GM19023 (cell line): Measurements from ENCODE around the gene FSIP1.

ENCODE experiments used
- ATAC-seq: cut with Tn5 transposase; IDR thresholded peaks from one replicate; pipeline ENCODE4 v1.9.1; 2021; ENCODE audit warnings: mild to moderate bottlenecking, moderate library complexity; ENCODE audit not compliant: unreplicated experiment

FSIP1 gene

DNA sequence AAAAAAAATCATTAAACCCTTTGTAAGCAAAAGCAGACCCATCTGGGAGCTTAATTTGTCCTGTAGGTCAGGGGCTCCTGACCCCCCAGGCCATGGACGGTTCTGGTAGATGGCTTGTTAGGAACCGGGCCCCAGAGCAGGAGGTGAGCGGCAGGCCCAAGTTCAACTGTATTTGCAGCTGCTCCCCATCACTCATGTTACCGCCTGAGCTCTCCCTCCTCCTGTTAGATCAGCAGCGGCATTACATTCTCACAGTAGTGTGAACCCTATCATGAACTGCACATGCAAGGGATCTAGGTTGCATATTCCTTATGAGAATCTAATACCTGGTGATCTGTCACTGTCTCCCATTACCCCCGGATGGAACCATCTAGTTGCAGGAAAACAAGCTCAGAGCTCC, 60.7 kb downstream of the FSIP1 start:
- ATAC-seq = no peak

GRCh38 chr15:39720621-39721611, 61.7 kb downstream of the FSIP1 start:
- ATAC-seq = no peak

DNA sequence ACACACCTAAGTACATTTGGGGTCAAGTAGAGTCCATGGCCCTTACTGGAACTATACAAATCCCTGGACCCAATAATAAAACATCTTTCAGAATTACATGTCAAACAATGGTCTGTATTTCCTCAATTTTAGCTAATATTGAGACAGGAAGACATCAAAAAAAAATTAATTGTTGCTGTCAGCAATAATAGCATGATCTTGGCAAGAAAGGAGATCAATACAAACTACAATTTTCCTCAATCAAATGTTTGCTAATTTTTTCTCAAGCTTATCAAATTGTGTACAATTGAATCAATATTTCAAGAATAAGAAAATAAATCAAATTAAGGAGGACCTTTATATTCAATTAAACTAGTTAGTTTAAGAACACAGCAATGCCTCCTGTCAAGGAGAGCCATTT, 62.6 kb downstream of the FSIP1 start:
- no peak for ATAC-seq

DNA sequence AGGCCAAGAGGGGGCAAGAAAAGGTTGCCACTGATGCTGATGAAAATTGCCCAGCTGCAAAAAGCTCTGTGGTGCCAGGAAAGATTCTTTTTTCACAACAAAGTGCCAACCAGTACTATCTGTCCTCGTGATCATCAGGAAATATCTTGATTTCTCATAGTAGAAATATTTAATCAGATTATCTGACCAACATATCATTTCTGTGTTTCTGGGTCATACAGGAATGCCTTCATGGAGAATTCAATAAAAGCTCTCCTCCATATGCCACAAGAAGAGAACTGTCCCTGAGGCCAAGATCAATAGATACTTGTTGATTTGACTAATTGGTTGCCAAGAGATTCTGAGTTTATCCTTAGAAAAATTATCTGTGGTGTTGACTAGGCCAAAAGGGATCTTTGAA, 63.5 kb downstream of the FSIP1 start:
- ATAC-seq = no peak

GRCh38 chr15:39717134-39717533, 65.5 kb downstream of the FSIP1 start:
- ATAC-seq = no peak

- ATAC-seq = no peak
Observed at GRCh38 chr15:39714251-39714650, 68.4 kb downstream of the FSIP1 start.

DNA sequence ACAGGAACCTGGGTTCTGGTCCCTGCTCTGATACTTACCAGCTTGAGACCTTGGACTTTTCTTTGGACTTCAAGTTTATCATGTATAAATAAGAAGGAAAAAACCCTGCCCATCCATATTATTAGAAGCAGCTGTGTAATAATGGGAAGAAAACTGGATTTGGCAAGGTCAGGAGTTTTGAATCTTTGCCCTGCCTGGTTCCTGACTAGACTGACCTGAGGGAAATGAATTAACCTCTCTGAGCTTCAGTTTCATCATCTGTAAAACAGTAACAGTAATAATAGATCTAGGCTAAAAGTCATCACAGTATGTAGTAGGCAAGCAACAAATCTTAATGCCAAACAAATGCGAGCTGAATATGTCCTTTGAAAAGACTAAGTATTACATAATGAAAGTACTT, 68.8 kb downstream of the FSIP1 start:
- ATAC-seq = no peak

DNA sequence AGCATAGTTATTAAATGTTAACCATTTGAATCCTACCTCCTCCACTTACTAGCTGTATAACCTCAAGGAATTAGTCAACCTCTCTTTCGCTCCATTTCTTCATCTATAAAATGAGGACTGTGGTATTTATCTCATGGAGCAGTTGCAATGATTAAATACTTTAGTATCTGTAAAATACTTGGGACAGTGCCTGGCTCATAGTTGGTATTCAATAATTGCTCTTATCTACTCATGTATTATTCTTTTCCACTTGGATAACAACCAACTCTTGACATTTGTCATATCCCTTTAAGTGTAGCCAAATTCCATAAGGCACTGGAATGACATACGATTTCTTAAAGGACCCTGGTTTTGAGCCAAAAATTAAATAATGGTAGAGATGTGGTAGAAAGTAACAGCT, 72.0 kb downstream of the FSIP1 start:
- no peak for ATAC-seq

DNA sequence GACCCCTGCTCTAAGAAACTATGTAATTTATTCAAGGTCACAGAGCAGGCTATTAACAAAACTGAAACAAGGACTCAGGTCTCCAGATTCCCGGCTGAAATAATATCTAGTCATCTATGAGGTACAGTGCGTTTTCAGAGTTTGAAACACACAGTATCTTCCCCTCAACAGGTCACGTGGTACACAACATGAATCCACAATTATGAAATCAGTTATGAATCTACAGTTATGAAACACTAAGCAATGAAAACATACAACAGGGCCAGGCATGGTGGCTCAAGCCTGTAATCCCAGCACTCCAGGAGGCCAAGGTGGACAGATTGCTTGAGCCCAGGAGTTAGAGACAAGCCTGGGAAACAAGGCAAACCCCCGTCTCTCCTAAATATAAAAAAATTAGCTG, 72.7 kb downstream of the FSIP1 start:
- no peak for ATAC-seq

DNA sequence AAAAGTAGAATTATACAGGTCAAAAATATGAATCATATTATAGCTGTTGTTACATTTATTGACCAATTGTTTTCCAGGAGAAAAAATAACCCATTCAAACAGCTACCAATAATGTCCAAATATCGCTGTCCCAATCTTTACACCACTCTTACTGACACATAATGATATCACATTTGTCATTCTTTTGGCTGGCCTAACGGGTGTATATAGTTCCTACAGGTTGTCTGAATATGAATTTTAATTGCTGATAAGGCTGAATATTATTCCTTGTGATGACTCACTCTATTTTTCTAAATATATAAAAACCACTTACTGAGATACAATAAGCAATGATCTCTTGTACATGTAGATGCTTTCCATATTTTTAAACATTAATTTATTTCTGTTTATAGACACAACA, 76.4 kb downstream of the FSIP1 start:
- no peak for ATAC-seq

DNA sequence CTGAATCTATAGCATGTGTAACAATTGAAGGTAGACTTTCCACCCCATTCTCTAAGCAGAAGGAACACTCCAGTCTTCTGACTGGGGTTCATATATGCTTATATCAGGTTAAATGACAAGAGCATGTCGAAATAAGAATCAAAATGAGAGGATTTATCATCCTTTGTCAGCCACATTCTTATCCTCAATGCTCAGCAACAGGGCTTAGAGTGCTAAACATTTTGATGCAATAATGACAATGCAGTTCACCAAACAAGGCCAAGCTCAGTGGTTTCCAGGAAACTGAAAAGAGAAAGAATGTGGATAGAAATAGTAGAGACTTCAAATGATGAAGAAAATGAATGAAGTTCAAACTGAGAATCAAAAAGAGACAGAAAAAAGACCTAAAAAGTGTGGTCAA, 78.0 kb downstream of the FSIP1 start:
- no peak for ATAC-seq

DNA sequence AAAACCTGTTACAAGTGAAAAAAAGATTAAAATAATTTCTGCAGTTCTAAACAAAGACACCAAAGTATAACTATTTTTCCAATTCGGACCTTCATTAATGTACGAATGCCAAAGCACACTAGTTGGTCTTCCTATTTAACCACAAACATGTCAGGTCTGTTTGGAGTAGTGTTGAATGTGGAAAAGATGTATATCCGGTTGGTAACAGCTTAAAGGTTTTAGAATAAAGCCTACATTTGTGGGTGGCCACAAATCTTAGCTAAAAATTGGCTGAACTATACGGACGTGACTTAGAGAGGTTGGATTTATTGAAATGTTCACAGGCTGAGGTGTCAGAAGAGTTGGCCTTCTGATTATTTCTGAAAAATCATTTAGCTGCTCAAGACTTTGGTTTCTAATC, 78.4 kb downstream of the FSIP1 start:
- ATAC-seq = no peak

DNA sequence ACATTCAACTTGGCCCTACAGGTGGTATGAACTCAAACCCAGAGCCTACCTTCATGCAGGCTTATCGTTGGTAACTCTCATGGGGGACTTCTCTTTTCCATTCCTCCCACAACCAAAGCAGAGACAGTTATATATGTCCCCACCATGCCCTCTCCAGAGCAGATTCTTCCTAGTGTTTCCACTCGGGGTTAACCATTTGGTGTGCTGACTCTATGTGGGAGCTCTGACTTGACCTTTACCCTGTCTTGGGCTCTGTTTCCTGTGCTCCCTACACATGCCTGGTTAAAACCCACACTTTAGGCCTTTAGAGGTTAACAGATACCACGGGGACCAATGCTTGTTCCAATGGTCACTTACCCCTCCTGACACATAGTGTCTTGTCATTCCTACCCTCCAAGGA, 80.7 kb downstream of the FSIP1 start:
- ATAC-seq = no peak

- no peak for ATAC-seq
Observed at GRCh38 chr15:39700375-39700700, 82.3 kb downstream of the FSIP1 start.

DNA sequence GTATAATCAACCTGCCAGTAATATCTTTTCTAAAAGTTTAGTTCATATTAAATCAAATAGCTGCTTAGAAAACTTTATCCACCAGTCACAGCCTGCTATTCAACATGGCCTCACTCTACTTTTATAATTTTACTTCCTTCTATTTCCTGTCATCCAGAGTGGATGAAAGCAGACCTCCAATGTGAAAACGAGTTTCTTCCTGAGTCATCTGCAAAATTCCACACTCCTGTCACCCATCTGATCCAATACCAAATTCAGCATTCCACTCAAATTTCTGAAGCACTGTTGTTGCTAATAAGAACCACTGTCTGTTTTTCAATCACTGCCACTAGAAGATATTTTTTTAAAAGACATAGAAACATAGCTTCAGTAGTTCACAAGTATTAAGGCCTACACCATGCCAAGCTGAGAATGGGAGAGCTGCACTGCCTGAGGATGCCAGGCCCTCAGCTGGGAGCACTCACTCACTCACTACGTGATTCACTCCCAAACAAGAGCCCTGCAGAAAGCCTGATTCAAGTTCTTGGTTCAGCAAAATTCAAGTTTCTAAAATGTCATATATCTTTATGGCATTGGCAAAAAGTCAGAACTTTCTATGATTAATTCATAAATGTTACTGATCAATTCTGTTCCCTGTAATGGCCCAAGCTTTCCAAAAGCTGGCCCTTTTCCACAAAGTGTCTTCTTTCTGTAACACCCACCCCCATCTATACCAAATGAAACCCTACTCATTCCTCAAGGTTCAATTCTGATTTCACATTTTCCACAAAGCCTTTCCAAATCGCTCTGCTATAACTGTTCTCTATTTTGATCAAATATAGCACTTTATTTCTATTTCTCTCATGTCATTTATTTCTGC, 82.9 kb downstream of the FSIP1 start:
- no peak for ATAC-seq

DNA sequence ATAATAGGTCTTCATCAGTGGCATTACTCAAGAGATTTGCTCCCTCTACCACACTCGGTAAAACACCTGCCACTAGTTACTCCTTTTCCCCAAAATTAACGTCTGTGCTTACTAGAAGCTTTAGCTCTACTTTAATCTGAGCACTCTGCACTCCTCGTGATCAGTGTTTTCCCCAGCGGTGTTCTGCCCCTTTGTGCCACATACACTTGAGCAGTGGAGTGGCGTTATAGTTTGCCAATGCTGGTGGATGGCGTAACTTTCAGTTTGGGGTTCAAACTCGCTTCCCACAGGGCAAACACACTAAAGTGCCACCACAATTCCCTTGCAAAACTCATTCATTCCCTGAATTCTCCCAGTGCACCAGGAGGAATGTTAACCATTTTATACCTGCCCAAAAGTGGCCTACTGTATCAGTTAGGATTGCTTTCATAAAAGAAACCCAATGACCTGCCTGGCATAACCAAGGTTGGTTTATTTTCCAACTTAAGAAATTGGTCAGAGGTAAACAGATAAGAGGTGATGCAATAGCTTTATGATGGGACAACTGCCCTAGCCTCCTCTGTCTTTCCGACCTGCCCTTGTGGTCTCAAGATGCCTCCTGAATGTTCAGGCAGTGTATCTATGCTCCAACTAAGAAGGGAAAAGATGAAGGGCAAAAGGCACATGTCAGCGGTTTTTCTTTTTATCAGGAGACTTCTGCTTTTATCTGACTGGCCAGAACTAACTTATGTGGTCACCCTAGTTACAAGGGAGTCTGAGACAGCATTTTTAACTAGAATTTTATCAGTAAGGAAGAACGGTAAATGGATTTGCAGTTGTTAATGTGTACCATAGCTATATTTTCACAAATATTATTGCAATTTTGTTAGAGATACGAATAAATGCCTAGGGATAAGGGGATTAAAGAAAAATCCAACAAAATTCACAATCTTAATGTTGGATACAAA, 83.9 kb downstream of the FSIP1 start:
- ATAC-seq = no peak

DNA sequence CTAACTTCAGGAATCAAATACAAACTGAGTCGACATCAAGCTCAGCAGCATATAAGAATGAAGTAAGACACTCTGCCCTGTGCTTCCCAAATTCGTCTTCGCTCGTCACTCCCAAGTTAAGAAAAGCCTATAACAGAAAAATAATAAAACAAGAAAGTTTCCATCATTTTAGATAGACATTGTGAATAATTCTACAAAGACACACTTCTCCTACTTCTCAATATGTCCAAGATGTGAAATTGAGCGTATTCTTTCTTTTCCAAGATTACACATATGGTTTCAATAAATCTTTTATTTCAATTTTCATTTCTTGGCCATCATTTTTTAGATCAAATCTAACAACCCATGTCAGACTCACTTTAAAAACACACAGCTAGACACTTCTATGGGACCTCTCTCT, 85.1 kb downstream of the FSIP1 start:
- no peak for ATAC-seq

DNA sequence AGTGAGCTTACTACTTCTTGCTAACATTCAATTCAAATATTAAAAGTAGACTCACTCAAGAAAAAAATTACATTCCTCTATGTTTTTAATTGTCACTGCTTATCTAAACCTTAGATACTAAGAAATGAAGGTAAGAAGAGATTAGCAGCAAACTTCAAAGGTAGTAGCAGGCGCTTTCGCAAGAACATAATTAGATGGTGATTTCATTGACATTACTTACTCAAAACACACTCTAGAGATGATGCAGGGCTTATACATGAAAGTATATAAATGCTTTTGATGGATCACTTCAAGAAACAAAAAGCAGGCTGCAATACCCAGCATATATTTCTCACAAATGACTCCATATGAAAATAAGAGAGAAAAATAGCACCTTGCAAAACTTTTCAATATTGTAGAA, 86.8 kb downstream of the FSIP1 start:
- no peak for ATAC-seq

DNA sequence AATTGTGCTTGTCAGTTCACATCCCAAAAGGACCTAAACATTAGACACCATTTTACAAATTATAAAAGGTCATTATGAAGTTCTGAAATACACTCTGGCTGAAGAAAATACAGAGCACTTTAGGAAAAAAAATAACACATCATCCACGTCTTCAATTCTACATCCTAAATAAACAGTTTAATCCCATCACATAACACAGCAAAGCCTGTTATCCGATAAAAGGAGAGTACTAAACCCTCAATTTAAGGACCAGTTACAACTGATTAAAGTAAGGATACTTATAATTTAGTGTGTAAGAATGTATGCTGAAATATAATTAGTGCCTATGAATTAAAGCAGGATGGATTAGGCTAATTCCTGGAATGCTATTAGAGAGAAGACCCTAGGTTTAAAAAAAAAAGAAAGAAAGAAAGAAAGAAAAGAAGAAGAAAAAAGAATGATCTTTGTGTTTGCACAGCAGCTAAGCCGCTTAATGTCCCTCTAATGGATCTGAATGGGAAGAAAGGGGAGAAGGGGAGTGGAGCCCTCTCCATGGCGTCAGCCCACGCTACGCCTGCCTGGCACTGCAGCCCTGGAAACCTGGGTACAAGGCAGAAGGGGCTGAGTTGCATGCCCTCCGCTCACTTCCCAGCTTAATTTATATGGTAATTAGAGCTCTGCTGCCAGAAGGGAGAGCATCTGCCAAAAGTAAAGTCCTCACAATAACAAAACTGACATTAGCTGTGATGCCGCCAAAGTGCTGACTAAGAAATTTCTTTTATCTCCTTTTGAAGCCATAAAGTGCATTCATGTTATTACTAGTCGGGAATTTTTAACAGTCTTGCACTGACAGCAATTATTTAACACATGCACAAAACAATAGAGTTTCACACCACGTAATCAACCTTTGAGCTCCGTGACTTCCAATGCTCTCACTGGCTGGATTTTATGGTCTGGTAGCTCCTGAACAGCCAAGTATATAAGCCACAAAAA, 90.0 kb downstream of the FSIP1 start:
- no peak for ATAC-seq
